Adrenal gland (tissue), 12 donors: ENCODE results near the gene FSTL1. TPM values are rescaled to one million over a fixed set of nuclear protein-coding genes. Genes with fewer than 3 reads are reported as not detected.

Experiments
- DNase-seq, 7 donors: peaks; one replicate each; pipeline ENCODE4 v3.0.0-alpha.2; 2019 to 2020
- H3K27ac ChIP-seq, 5 donors: fragments of 200-600 bp; sonication (generic) in 4 of 5; 1 replicate in 3 of 5; 2 replicates in 2 of 5; pipeline versions ENCODE4 v1.5.1 to v1.8.0; 2016 to 2020; ENCODE audit warnings: mild to moderate bottlenecking in 1 of 5
- H3K27me3 ChIP-seq: fragments of 200-600 bp; 2 replicates; pipeline ENCODE4 v1.8.0; 2021
- H3K36me3 ChIP-seq, 2 donors: fragments of 200-600 bp; replicated peaks in 1 of 2; 1 replicate in 1 of 2; 2 replicates in 1 of 2; pipeline versions ENCODE4 v1.5.1 to v1.8.0; 2018 to 2022
- H3K4me1 ChIP-seq, 2 donors: fragments of 200-600 bp; replicated peaks in 1 of 2; 1 replicate in 1 of 2; 2 replicates in 1 of 2; pipeline versions ENCODE4 v1.5.1 to v1.8.0; 2018 to 2021
- H3K4me3 ChIP-seq, 4 donors: fragments of 200-600 bp; sonication (generic) in 3 of 4; one replicate each; pipeline ENCODE4 v1.5.1; 2016 to 2018
- H3K9me3 ChIP-seq, 3 donors: fragments of 200-600 bp; sonication (generic) in 1 of 3; replicated peaks in 1 of 3; 1 replicate in 2 of 3; 2 replicates in 1 of 3; pipeline versions ENCODE4 v1.5.1 to v1.8.0; 2016 to 2021
- CTCF ChIP-seq, 6 experiments: fragments of 450-650 bp in 4 of 6; fragments of 200-600 bp in 2 of 6; sonication (generic) in 1 of 6; IDR thresholded peaks; 1 replicate in 5 of 6; 2 replicates in 1 of 6; pipeline versions ENCODE4 v1.5.1 to v1.8.0; 2016 to 2021; ENCODE audit warnings: antibody characterized with exemption in 6 of 6, mild to moderate bottlenecking in 2 of 6, moderate library complexity in 1 of 6
- POLR2A ChIP-seq, 2 donors: fragments of 450-650 bp; IDR thresholded peaks; one replicate each; pipeline ENCODE4 v1.6.1; 2017; ENCODE audit warnings: antibody characterized with exemption in 2 of 2, mild to moderate bottlenecking in 2 of 2, moderate library complexity in 1 of 2
- WGBS, 4 donors: extraction: QIAGEN DNeasy Blood & Tissue Kit in 2 of 4; methylation state at CpG; one replicate each; pipeline versions ENCODE4 v1.1.5 to v1.1.7; 2013 to 2017; 5-methylcytosine and 5-hydroxymethylcytosine counted together
- intact Hi-C, 2 donors: fragments of 100-400 bp; cut with DNase I; formaldehyde crosslinking; loops; one replicate each; pipeline versions ENCODE4 v1.14.1 to v1.15.0; 2022 to 2023
- polyA plus RNA-seq, 3 donors: library from polyadenylated mRNA; stranded (reverse); fragments of 200-250 nt in 2 of 3; fragments of 350-450 nt in 1 of 3; fragmentation: Illumina TruSeq in 1 of 3; extraction: RNeasy Lipid Tissue Mini Kit (QIAGEN cat#74804) in 1 of 3; gene quantifications; one replicate each; pipeline ENCODE4 v1.2.3, GENCODE V29; 2013 to 2014
- total RNA-seq, 9 donors: library from RNA; depleted of rRNA in 4 of 9; stranded (reverse); fragments of >200 nt in 4 of 9; fragments of 120-200 nt in 1 of 9; fragmentation: NEBNext Ultra II Directional in 1 of 9; extraction: Animal tissue kit (Norgen Biotek cat#: 25700) in 1 of 9; gene quantifications; one replicate each; pipeline versions ENCODE4 v1.1.0 to v1.2.4, GENCODE V29; 2013 to 2023
- donor health status: healthy with polysubstance abuse.
- donor health status: Bipolar disorder and iron deficiency.
- donor health status: DM: yes; HTN: yes; CAD: no.
- donor health status: DM: no; HTN: no; CAD: no.
- donor health status: DM: no; HTN: no; CAD: no.
- donor health status: DM: yes; HTN: yes; CAD: no.

FSTL1 gene
- total and polyA plus RNA-seq, 12 donors = 45.6 to 625 (median 306) TPM

DNA sequence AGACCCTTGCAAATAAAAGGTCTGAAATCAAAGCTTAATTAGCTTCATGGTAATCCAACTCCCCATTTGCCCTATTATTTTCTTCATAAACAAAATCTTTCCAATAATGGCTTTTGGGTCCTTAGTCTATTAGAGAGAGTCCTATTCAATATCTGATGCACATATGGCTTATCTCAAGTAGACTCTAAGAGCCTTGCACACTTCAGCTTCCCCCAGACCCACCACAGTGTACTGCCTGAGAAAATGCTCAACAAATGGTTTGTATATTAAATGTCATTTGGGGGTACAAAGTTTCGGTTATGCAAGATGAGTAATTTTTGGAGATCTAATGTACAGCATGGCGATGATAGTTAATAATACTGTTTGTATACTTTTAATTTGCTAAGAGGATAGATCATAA, 28.9 kb downstream of the FSTL1 start:
- H3K9me3 ChIP-seq = no peaks in the 10 kb centered on the region
- TF ChIP-seq POLR2A (IDR thresholded peaks at IDR 0.05) = no peak
- TF ChIP-seq CTCF (IDR thresholded peaks at IDR 0.05) = no peak
- no peak for DNase-seq
- peak overlapping the region; percentile 67 to 93 (median 80) for H3K27ac ChIP-seq
- intact Hi-C loops = no loop called here
- peaks cover 85 to 86% of the 10 kb centered on the region in 2 donors for H3K4me1 ChIP-seq
- peaks cover 0 to 4% of the 10 kb centered on the region in 2 donors for H3K36me3 ChIP-seq
- H3K4me3 ChIP-seq = no peak overlapping the region
- WGBS, 4 donors = 90 to 93% (median 91%) methylated on average over 2 of the region's 2 CpGs
- no peaks in the 10 kb centered on the region for H3K27me3 ChIP-seq

GRCh38 chr3:120420928-120421551, 29.8 kb downstream of the FSTL1 start:
- WGBS, 4 donors = 20 to 25% (median 21%) methylated on average over 6 of the region's 6 CpGs

GRCh38 chr3:120420360-120420759, 30.4 kb downstream of the FSTL1 start:
- H3K27ac ChIP-seq = peak overlapping the region; percentile 67 to 93 (median 80)
- no peaks in the 10 kb centered on the region for H3K27me3 ChIP-seq
- no peak overlapping the region for H3K4me3 ChIP-seq
- H3K36me3 ChIP-seq = peaks cover 0 to 4% of the 10 kb centered on the region in 2 donors
- 42 to 50% (median 47%) methylated on average over 3 of the region's 3 CpGs for WGBS, 4 donors
- intact Hi-C loops = no loop called here
- no peak for DNase-seq
- TF ChIP-seq CTCF (IDR thresholded peaks at IDR 0.05) = no peak
- no peak for TF ChIP-seq POLR2A (IDR thresholded peaks at IDR 0.05)
- peaks cover 75 to 76% of the 10 kb centered on the region in 2 donors for H3K4me1 ChIP-seq
- H3K9me3 ChIP-seq = no peaks in the 10 kb centered on the region

More at GRCh38 chr3:120420928-120421551, 29.8 kb downstream of the FSTL1 start:
- H3K36me3 ChIP-seq = peaks cover 0 to 4% of the 10 kb centered on the region in 2 donors
- intact Hi-C loops = no loop called here
- TF ChIP-seq CTCF (IDR thresholded peaks at IDR 0.05) = peak in 3 of 6 experiments; percentile 18 to 42 (median 31)
- TF ChIP-seq POLR2A (IDR thresholded peaks at IDR 0.05) = peak in 1 of 2 donors; percentile 43
- no peak overlapping the region for H3K4me3 ChIP-seq
- H3K9me3 ChIP-seq = no peaks in the 10 kb centered on the region
- no peaks in the 10 kb centered on the region for H3K27me3 ChIP-seq
- H3K27ac ChIP-seq = peak overlapping the region; percentile 67 to 93 (median 80)
- peaks cover 82 to 83% of the 10 kb centered on the region in 2 donors for H3K4me1 ChIP-seq
- peak; percentile 37 to 74 (median 68) for DNase-seq

- peak overlapping the region; percentile 67 to 93 (median 80) for H3K27ac ChIP-seq
- DNase-seq = peak; percentile 53 to 79 (median 75)
These were observed 31.0 kb downstream of the FSTL1 start for GRCh38 chr3:120419797-120420196.

More at GRCh38 chr3:120419797-120420196, 31.0 kb downstream of the FSTL1 start:
- peaks cover 0 to 4% of the 10 kb centered on the region in 2 donors for H3K36me3 ChIP-seq
- peaks cover 69 to 70% of the 10 kb centered on the region in 2 donors for H3K4me1 ChIP-seq
- no peaks in the 10 kb centered on the region for H3K9me3 ChIP-seq
- WGBS, 4 donors = 23 to 49% (median 37%) methylated on average over 3 of the region's 3 CpGs
- TF ChIP-seq CTCF (IDR thresholded peaks at IDR 0.05) (no peak), POLR2A (IDR thresholded peaks at IDR 0.05) (peak in 1 of 2 donors; percentile 52)
- no peaks in the 10 kb centered on the region for H3K27me3 ChIP-seq
- no peak overlapping the region for H3K4me3 ChIP-seq
- intact Hi-C loops = loop anchor here (5.0 kb wide), 2 partner anchors 138 to 177 kb away; no protein-coding TSS in a partner anchor
